ENCODE data around the gene SIAH2. TPM values are rescaled to one million over a fixed set of nuclear protein-coding genes. Genes with fewer than 3 reads are reported as not detected.

SIAH2 gene
- total RNA-seq, 6 experiments from 2014 or later, result 20.5 to 53.0 (median 36.5) TPM

DNA sequence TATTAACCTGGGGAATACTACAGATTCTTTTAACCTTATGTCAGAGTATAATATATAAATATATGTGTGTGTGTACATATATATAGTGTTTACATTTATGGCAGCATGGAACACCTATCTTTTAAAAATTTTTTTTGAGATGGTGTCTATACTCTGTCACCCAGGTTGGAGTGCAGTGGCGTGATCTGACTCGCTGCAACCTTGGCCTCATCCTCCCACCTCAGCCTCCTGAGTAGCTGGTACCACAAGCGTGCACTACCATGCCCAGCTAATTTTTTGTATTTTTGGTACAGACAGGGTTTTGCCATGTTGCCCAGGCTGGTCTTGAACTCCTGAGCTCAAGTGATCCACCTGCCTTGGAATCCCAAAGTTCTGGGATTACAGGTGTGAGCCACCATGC is 40.7 kb downstream of the SIAH2 start:
- intact Hi-C loops (cut with DNase I), result loop anchor here (5.0 to 10.0 kb wide), 2 partner anchors 63 to 140 kb away; no protein-coding TSS in a partner anchor
- Histone ChIP-seq H3K27ac (no peak overlapping the region), H3K36me3 (no peaks in the 10 kb centered on the region), H3K4me1 (no peaks in the 10 kb centered on the region), H3K4me3 (no peak overlapping the region), H3K27me3 (no peaks in the 10 kb centered on the region), H3K9me3 (no peaks in the 10 kb centered on the region)
- WGBS (ENCODE audit: insufficient coverage, low coverage, low lambda C conversion rate, missing lambda C conversion rate), result 96% methylated on average over 3 of the region's 3 CpGs
- DNase-seq (no peak), ATAC-seq (no peak)
- TF ChIP-seq POLR2A (IDR thresholded peaks at IDR 0.05), result no peak
- TF ChIP-seq, protein P1, sequence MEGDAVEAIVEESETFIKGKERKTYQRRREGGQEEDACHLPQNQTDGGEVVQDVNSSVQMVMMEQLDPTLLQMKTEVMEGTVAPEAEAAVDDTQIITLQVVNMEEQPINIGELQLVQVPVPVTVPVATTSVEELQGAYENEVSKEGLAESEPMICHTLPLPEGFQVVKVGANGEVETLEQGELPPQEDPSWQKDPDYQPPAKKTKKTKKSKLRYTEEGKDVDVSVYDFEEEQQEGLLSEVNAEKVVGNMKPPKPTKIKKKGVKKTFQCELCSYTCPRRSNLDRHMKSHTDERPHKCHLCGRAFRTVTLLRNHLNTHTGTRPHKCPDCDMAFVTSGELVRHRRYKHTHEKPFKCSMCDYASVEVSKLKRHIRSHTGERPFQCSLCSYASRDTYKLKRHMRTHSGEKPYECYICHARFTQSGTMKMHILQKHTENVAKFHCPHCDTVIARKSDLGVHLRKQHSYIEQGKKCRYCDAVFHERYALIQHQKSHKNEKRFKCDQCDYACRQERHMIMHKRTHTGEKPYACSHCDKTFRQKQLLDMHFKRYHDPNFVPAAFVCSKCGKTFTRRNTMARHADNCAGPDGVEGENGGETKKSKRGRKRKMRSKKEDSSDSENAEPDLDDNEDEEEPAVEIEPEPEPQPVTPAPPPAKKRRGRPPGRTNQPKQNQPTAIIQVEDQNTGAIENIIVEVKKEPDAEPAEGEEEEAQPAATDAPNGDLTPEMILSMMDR (IDR thresholded peaks at IDR 0.05), result no peak

DNA sequence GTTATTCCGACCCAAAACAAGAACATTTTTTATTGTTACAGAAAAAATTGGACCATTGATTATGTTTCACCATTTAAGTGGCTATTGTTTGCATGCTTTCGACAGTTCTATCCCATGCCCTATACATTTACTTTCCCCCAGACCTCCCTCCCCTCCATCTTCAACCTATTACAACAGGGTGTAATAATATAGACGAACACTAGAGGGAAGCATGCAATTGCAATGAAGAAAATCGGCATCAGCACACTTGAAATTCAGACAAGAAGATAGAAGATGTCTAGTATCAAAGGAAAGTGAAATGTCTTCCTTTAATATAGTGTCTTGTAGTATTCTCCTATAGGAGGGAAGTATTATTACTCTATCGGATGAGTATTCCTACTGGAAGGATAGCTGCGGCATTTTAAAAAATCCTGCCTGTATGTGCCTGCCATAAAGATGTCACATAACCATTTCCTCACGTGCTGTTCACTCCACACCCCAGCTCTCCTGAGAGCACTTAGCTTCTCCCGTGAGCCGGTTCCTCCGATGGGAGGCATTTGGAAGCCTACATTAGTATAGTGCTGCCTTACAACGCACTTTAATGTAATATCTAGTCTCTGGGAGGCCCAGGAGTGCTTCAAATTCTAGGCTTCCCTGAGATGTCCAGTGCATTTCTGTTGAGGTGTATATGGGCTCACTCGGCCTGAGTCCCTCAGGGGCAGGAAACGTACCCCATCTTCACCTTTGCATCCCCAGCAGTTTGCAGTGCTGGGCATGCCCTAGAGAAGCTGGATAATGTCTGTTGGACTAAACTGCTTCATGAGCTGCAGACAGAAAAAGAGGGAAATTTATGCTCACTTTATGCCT is 41.5 kb downstream of the SIAH2 start:
- Histone ChIP-seq H3K4me1 (no peaks in the 10 kb centered on the region), H3K9me3 (no peaks in the 10 kb centered on the region), H3K27me3 (no peaks in the 10 kb centered on the region), H3K36me3 (no peaks in the 10 kb centered on the region), H3K27ac (no peak overlapping the region), H3K4me3 (no peak overlapping the region)
- intact Hi-C loops (cut with DNase I), result loop anchor here (5.0 to 10.0 kb wide), 2 partner anchors 63 to 141 kb away; no protein-coding TSS in a partner anchor
- TF ChIP-seq POLR2A (IDR thresholded peaks at IDR 0.05), result no peak
- TF ChIP-seq, protein P1 (IDR thresholded peaks at IDR 0.05), result peak; percentile 82 to 95 (median 82)
- ATAC-seq (peak; percentile 88 to 95 (median 93)), DNase-seq (no peak)
- WGBS (ENCODE audit: insufficient coverage, low coverage, low lambda C conversion rate, missing lambda C conversion rate), result 11% methylated on average over 10 of the region's 13 CpGs

DNA sequence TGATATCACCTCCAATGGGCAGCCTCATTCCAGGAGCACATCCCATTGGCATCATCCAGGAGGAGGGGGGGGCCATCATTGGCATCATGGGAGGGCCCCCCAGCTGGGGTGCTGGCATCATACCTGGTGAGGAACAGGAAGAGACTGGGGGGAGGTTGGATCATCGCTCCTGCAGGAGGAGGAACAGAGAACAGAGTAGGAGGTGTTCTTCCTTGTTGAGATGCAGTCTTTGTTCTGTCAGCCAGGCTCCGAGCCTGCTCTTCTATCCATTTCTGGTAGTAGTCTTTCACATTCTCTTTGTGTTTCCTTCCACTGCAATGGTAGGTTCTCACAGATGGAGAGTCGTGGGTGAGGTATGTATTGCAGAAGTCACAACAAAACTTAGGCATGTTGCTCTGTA is 42.5 kb downstream of the SIAH2 start:
- 33% methylated on average over 1 of the region's 3 CpGs for WGBS (ENCODE audit: insufficient coverage, low coverage, low lambda C conversion rate, missing lambda C conversion rate)
- TF ChIP-seq, protein P1 (IDR thresholded peaks at IDR 0.05), result no peak
- intact Hi-C loops (cut with DNase I), result loop anchor here (5.0 to 10.0 kb wide), 2 partner anchors 64 to 142 kb away; no protein-coding TSS in a partner anchor

DNA sequence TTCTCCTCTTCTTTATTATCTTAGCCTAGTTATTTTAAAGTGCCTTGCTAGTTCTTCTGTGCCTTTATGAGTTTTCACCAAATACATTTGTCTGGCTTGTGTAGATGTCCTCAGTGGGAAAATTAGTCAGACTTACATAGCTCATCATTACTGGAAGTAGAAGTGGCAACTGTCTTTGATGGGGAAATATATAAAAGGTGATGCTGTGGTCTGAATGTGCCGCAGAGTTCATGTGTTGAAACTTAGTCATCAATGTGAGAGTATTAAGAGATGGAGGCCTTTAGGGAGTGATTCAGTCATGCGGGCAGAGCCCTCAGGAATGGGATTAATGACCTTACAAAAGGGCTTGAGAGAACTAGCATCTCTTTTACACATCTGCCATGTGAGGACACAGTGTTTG is 52.9 kb downstream of the SIAH2 start:
- Histone ChIP-seq H3K4me1 (no peaks in the 10 kb centered on the region), H3K36me3 (no peaks in the 10 kb centered on the region), H3K9me3 (no peaks in the 10 kb centered on the region), H3K27me3 (no peaks in the 10 kb centered on the region), H3K4me3 (no peak overlapping the region), H3K27ac (no peak overlapping the region)
- ATAC-seq (no peak), DNase-seq (no peak)
- TF ChIP-seq POLR2A (IDR thresholded peaks at IDR 0.05), result no peak
- TF ChIP-seq, protein P1 (IDR thresholded peaks at IDR 0.05), result no peak
- intact Hi-C loops (cut with DNase I), result no loop called here
- 88% methylated on average over 2 of the region's 2 CpGs for WGBS (ENCODE audit: insufficient coverage, low coverage, low lambda C conversion rate, missing lambda C conversion rate)

More for the DNA sequence above, 42.5 kb downstream of the SIAH2 start:
- no peak for ATAC-seq
- Histone ChIP-seq H3K9me3 (no peaks in the 10 kb centered on the region), H3K4me1 (no peaks in the 10 kb centered on the region), H3K27ac (no peak overlapping the region), H3K36me3 (no peaks in the 10 kb centered on the region), H3K4me3 (no peak overlapping the region), H3K27me3 (no peaks in the 10 kb centered on the region)
- DNase-seq, result no peak

Data from right lobe of liver (tissue), 6 donors.